B cell (primary cell): Measurements from ENCODE around the gene KSR1. TPM values are rescaled to one million over a fixed set of nuclear protein-coding genes. Genes with fewer than 3 reads are reported as not detected.
"Not testable (repeated sequence)": the region's sequence is repeated elsewhere in the genome, so short reads cannot be mapped to it uniquely, and the experiment has no call there.

Experiments used
- ATAC-seq: fragments of 200-7000 bp; cut with Tn5 transposase; one replicate; pipeline ENCODE4 v1.10.0; 2021; ENCODE audit warnings: low read depth, mild to moderate bottlenecking, moderate number of reproducible peaks, moderate library complexity
- CTCF ChIA-PET: fragments of 350-600 bp; sonication (Branson Sonifier 250); formaldehyde crosslinking; loops from one replicate; lab custom pipeline; 2021; ENCODE audit warnings: antibody characterized with exemption, inconsistent platforms; lab: Charles Lee
- POLR2A ChIA-PET: fragments of 350-600 bp; sonication (Branson Sonifier 250); formaldehyde crosslinking; loops from one replicate; lab custom pipeline; 2021; ENCODE audit warnings: antibody characterized with exemption; lab: Charles Lee
- DNase-seq: peaks from one replicate; pipeline ENCODE4 v3.0.0; 2013
- H2AFZ ChIP-seq: 2 replicates; pipeline ENCODE4 v1.6.1; 2012; ENCODE audit warnings: mild to moderate bottlenecking, low read depth, low read length; ENCODE audit not compliant: insufficient read depth, poor library complexity, severe bottlenecking
- H3K27ac ChIP-seq, 2 donors: 1 replicate in 1 of 2; 2 replicates in 1 of 2; pipeline ENCODE4 v1.5.1; 2012 to 2013; ENCODE audit warnings: low read length in 2 of 2, mild to moderate bottlenecking in 2 of 2, moderate library complexity in 1 of 2
- H3K27me3 ChIP-seq, 4 experiments: fragments of 200-600 bp in 1 of 4; sonication (generic) in 1 of 4; replicated peaks in 1 of 4; 1 replicate in 2 of 4; 2 replicates in 2 of 4; pipeline versions ENCODE4 v1.6.1 to v1.7.0; 2013 to 2016; ENCODE audit warnings: low read length in 3 of 4, mild to moderate bottlenecking in 2 of 4, mixed read lengths in 1 of 4, moderate library complexity in 1 of 4; ENCODE audit not compliant: insufficient read depth in 4 of 4, control insufficient read depth in 3 of 4; ENCODE audit errors: control extremely low read depth in 1 of 4
- H3K36me3 ChIP-seq, 2 experiments: replicated peaks in 1 of 2; 1 replicate in 1 of 2; 2 replicates in 1 of 2; pipeline versions ENCODE4 v1.6.1 to v1.7.1; 2013; ENCODE audit warnings: low read length in 1 of 2; ENCODE audit not compliant: insufficient read depth in 2 of 2, control insufficient read depth in 1 of 2; ENCODE audit errors: control extremely low read depth in 1 of 2, extremely low read depth in 1 of 2
- H3K4me1 ChIP-seq, 2 donors: fragments of 200-600 bp in 1 of 2; sonication (generic) in 1 of 2; 1 replicate in 1 of 2; 2 replicates in 1 of 2; pipeline versions ENCODE4 v1.5.1 to v1.6.1; 2013 to 2017; ENCODE audit warnings: low read length in 2 of 2; ENCODE audit not compliant: control insufficient read depth in 2 of 2, insufficient read depth in 2 of 2
- H3K4me2 ChIP-seq: replicated peaks from 2 replicates; pipeline ENCODE3; 2012; ENCODE audit warnings: mild to moderate bottlenecking, low read depth, low read length; ENCODE audit not compliant: poor library complexity, severe bottlenecking
- H3K4me3 ChIP-seq, 5 experiments: fragments of 200-600 bp in 1 of 5; sonication (generic) in 1 of 5; 1 replicate in 3 of 5; 2 replicates in 2 of 5; pipeline versions ENCODE4 v1.5.1 to v1.7.0; 2011 to 2016; ENCODE audit warnings: low read length in 4 of 5, mild to moderate bottlenecking in 4 of 5, low read depth in 2 of 5, control low read depth in 1 of 5, moderate library complexity in 1 of 5; ENCODE audit not compliant: insufficient read depth in 1 of 5; ENCODE audit errors: control extremely low read depth in 1 of 5, extremely low read depth in 1 of 5
- H3K79me2 ChIP-seq: fragments of 200-600 bp; sonication (generic); one replicate; pipeline ENCODE4 v1.6.0; 2016; ENCODE audit warnings: low read length; ENCODE audit not compliant: control insufficient read depth, insufficient read depth
- H3K9ac ChIP-seq: fragments of 200-600 bp; sonication (generic); 2 replicates; pipeline ENCODE4 v1.6.1; 2017; ENCODE audit warnings: mild to moderate bottlenecking, low read length, moderate library complexity
- H3K9me3 ChIP-seq, 3 donors: one replicate each; pipeline versions ENCODE4 v1.6.1 to v1.7.1; 2013; ENCODE audit warnings: low read length in 2 of 3; ENCODE audit not compliant: control insufficient read depth in 2 of 3, insufficient read depth in 1 of 3; ENCODE audit errors: control extremely low read depth in 1 of 3
- H4K20me1 ChIP-seq: 2 replicates; pipeline ENCODE4 v1.6.0; 2012; ENCODE audit warnings: mild to moderate bottlenecking, low read length; ENCODE audit not compliant: insufficient read depth, control insufficient read depth, poor library complexity, severe bottlenecking
- H3K27ac Mint-ChIP-seq: one replicate; pipeline ENCODE4 v1.8.0; 2021; ENCODE audit warnings: mixed read lengths
- H3K27me3 Mint-ChIP-seq: one replicate; pipeline ENCODE4 v1.8.0; 2021; ENCODE audit warnings: mixed read lengths
- H3K4me1 Mint-ChIP-seq: one replicate; pipeline ENCODE4 v1.8.0; 2021; ENCODE audit warnings: mixed read lengths
- H3K4me3 Mint-ChIP-seq: one replicate; pipeline ENCODE4 v1.8.0; 2021; ENCODE audit warnings: mixed read lengths
- H3K9me3 Mint-ChIP-seq: one replicate; pipeline ENCODE4 v1.8.0; 2022; ENCODE audit warnings: mixed read lengths; ENCODE audit not compliant: insufficient read depth
- CTCF ChIP-seq: fragments of 200-600 bp; IDR thresholded peaks from one replicate; pipeline ENCODE4 v1.8.0; 2022; ENCODE audit warnings: antibody characterized with exemption, mild to moderate bottlenecking
- EZH2 ChIP-seq: IDR thresholded peaks from 2 replicates; pipeline ENCODE4 v1.6.1; 2012; ENCODE audit warnings: borderline replicate concordance, low read depth, mild to moderate bottlenecking, moderate library complexity, low read length; ENCODE audit not compliant: insufficient read depth, poor library complexity, severe bottlenecking
- WGBS: methylation state at CpG from one replicate; pipeline ENCODE4 v1.1.5; 2013; ENCODE audit warnings: missing lambda C conversion rate; ENCODE audit not compliant: insufficient coverage; 5-methylcytosine and 5-hydroxymethylcytosine counted together
- intact Hi-C: fragments of 100-400 bp; cut with micrococcal nuclease; formaldehyde crosslinking; loops from one replicate; pipeline ENCODE4 v1.10.0; 2022
- polyA plus RNA-seq: library from polyadenylated mRNA; depleted of rRNA; stranded (reverse); fragments of >200 nt; gene quantifications from 2 replicates; pipeline ENCODE4 v1.2.3, GENCODE V29; 2012
- total RNA-seq, 2 donors: library from RNA; stranded (reverse); fragments of 120-200 nt in 1 of 2; gene quantifications; 1 replicate in 1 of 2; 2 replicates in 1 of 2; pipeline versions ENCODE4 v1.2.3 to v1.2.4, GENCODE V29; 2013 to 2022

The KSR1 gene
- total and polyA plus RNA-seq, 2 donors (not counting 1 experiment from before 2014, with no cell fraction given): 27.5 to 85.6 TPM

GRCh38 chr17:27412158-27412557 is 44.1 kb upstream of the KSR1 start:
- CTCF ChIA-PET: interaction anchor here (4.3 kb wide), 1 partner anchor 189 kb away, joined by 30 read pairs; no protein-coding TSS in a partner anchor
- H3K27me3 ChIP-seq, H4K20me1 ChIP-seq, H3K27ac ChIP-seq, H3K9me3 Mint-ChIP-seq, DNase-seq, ATAC-seq, H3K9ac ChIP-seq, H3K36me3 ChIP-seq, H3K79me2 ChIP-seq, H3K4me3 ChIP-seq, H3K27ac Mint-ChIP-seq, H3K9me3 ChIP-seq, H2AFZ ChIP-seq, H3K4me2 ChIP-seq, H3K4me1 Mint-ChIP-seq, H3K4me3 Mint-ChIP-seq, H3K27me3 Mint-ChIP-seq, intact Hi-C loops: not testable (repeated sequence)
- H3K4me1 ChIP-seq: peaks cover 13 to 15% of the 10 kb centered on the region in 2 donors
- POLR2A ChIA-PET: interaction anchor here (0.7 kb wide), 1 partner anchor 188 kb away, joined by 5 read pairs; no protein-coding TSS in a partner anchor
- 93% methylated on average over 3 of the region's 9 CpGs for WGBS

- intact Hi-C loops: no loop called here
- no peak for TF ChIP-seq EZH2
- TF ChIP-seq CTCF: no peak
- Mint-ChIP-seq H3K9me3 (no peaks in the 10 kb centered on the region), H3K27ac (no peak overlapping the region), H3K4me1 (peaks cover 4% of the 10 kb centered on the region), H3K27me3 (peaks cover 3% of the 10 kb centered on the region), H3K4me3 (no peak overlapping the region)
- 0% methylated on average over 1 of the region's 2 CpGs for WGBS
- no peaks in the 10 kb centered on the region for H3K36me3 ChIP-seq
- no peak overlapping the region for H3K4me3 ChIP-seq
- no peak overlapping the region for H3K27ac ChIP-seq
- H3K9me3 ChIP-seq: no peaks in the 10 kb centered on the region
- ATAC-seq: no peak
- H3K27me3 ChIP-seq: peaks cover 0 to 3% (median 0%) of the 10 kb centered on the region in 4 experiments
- no peaks in the 10 kb centered on the region for H4K20me1 ChIP-seq
- no peak overlapping the region for H3K9ac ChIP-seq
- DNase-seq: no peak
- no peak overlapping the region for H3K4me2 ChIP-seq
- POLR2A ChIA-PET: interaction anchor here (0.5 kb wide), 1 partner anchor 175 kb away, joined by 3 read pairs; no protein-coding TSS in a partner anchor
- no peaks in the 10 kb centered on the region for H3K79me2 ChIP-seq
- no peak overlapping the region for H2AFZ ChIP-seq
- CTCF ChIA-PET: interaction anchor here (0.7 to 4.3 kb wide), 2 partner anchors 80 to 188 kb away, joined by 4 to 30 read pairs; no protein-coding TSS in a partner anchor
- H3K4me1 ChIP-seq: peaks cover 13 to 15% of the 10 kb centered on the region in 2 donors
Observed at GRCh38 chr17:27413315-27413714, 42.9 kb upstream of the KSR1 start.
